Measurements from ENCODE around the gene TMEM37.

The TMEM37 gene

GRCh38 chr2:119475225-119475856 is 43.7 kb downstream of the TMEM37 start:
- TF ChIP-seq CTCF (IDR thresholded peaks at IDR 0.05; ENCODE audit: low read depth, low read length) = no peak
- no peak overlapping the region for H3K4me3 ChIP-seq (ENCODE audit: low read depth, low read length)

GRCh38 chr2:119475857-119476244 is 44.2 kb downstream of the TMEM37 start:
- no peak overlapping the region for H3K4me3 ChIP-seq (ENCODE audit: low read depth, low read length)
- no peak for TF ChIP-seq CTCF (IDR thresholded peaks at IDR 0.05; ENCODE audit: low read depth, low read length)

GRCh38 chr2:119476301-119477112 is 44.9 kb downstream of the TMEM37 start:
- peak; percentile 95 for TF ChIP-seq CTCF (IDR thresholded peaks at IDR 0.05; ENCODE audit: low read depth, low read length)
- H3K4me3 ChIP-seq (ENCODE audit: low read depth, low read length) = no peak overlapping the region

- no peak overlapping the region for H3K4me3 ChIP-seq (ENCODE audit: low read depth, low read length)
- TF ChIP-seq CTCF (IDR thresholded peaks at IDR 0.05; ENCODE audit: low read depth, low read length) = no peak
These were observed 45.5 kb downstream of the TMEM37 start for GRCh38 chr2:119477113-119477505.

GRCh38 chr2:119478188-119478977 is 46.7 kb downstream of the TMEM37 start:
- TF ChIP-seq CTCF (IDR thresholded peaks at IDR 0.05; ENCODE audit: low read depth, low read length) = no peak
- H3K4me3 ChIP-seq (ENCODE audit: low read depth, low read length) = no peak overlapping the region

GRCh38 chr2:119478978-119479295 is 47.3 kb downstream of the TMEM37 start:
- no peak for TF ChIP-seq CTCF (IDR thresholded peaks at IDR 0.05; ENCODE audit: low read depth, low read length)
- no peak overlapping the region for H3K4me3 ChIP-seq (ENCODE audit: low read depth, low read length)

GRCh38 chr2:119480184-119480583 is 48.5 kb downstream of the TMEM37 start:
- no peak overlapping the region for H3K4me3 ChIP-seq (ENCODE audit: low read depth, low read length)
- TF ChIP-seq CTCF (IDR thresholded peaks at IDR 0.05; ENCODE audit: low read depth, low read length) = no peak

Data from WI38 (cell line).